ENCODE measurements around the gene ITGAD.
A peak's percentile ranks its signal among the peaks of the same experiment; 100 is the strongest.

The ITGAD gene

DNA sequence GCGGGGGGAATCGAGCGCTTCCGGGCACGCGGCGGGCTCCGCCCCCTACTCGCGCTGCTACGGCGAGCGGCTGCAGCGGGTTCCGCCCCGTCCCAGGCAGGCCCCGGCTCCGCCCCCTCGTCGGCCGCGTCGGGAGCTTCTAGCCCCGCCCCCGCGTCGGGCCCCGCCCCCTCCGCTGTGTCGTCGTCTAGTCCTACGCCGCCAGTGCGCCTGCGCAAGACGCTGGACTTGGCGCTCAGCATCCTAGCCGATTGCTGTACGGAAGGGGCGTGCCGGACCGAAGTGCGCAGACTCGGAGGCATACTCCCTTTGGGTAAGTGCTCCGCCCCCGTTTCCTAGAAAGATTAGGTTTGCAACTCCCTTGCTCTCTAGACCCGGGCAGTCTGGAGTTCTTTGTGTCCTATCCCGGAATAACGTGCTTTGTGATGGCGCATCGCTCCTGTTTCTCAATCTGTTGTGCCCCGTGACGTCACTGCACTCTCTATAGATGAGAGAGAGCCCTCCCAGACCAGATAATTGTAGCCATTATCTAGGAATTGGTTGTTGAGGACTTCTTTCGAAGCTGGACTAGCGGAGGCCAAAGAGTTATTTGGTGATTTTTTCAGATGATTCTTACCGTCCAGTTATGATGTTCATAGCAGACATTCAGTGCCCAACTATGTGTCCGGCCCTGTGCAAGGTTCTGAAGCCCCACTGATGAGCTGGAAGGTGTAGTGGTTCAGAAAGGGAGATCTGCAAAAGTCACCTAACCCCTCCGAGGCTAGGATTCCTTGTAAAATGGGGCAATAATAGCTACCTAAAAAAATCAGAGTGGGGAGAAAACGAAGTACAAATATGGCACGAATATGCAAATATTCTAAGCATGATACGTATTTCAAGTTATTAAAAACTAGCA lies 66.8 kb downstream of the ITGAD start:
- TF ChIP-seq, protein P1, sequence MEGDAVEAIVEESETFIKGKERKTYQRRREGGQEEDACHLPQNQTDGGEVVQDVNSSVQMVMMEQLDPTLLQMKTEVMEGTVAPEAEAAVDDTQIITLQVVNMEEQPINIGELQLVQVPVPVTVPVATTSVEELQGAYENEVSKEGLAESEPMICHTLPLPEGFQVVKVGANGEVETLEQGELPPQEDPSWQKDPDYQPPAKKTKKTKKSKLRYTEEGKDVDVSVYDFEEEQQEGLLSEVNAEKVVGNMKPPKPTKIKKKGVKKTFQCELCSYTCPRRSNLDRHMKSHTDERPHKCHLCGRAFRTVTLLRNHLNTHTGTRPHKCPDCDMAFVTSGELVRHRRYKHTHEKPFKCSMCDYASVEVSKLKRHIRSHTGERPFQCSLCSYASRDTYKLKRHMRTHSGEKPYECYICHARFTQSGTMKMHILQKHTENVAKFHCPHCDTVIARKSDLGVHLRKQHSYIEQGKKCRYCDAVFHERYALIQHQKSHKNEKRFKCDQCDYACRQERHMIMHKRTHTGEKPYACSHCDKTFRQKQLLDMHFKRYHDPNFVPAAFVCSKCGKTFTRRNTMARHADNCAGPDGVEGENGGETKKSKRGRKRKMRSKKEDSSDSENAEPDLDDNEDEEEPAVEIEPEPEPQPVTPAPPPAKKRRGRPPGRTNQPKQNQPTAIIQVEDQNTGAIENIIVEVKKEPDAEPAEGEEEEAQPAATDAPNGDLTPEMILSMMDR (IDR thresholded peaks at IDR 0.05; ENCODE audit: low read depth, low read length, missing control alignments), result no peak
- peak; percentile 97 for DNase-seq (ENCODE audit: low read depth)
- H3K4me3 ChIP-seq (ENCODE audit: low read depth, low read length), result peak overlapping the region; percentile 97

DNA sequence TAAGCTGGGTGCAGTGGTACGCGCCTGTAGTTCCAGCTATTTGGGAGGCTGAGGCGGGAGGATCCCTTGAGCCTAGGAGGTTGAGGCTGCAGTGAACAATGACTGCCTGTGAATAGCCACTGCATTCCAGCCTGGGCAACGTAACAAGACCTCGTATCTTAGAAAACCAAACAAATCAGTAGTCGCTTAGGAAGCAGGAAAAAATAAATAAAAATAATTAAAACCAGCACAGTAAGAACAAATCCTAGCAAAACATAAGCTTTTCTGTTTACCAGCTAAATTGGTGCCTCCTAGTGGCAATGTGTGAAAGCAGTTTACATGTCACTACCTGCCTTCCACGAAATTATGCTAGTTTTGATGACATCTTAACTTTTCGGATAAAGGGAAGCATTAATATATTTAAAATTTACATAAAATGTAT lies 67.5 kb downstream of the ITGAD start:
- H3K4me3 ChIP-seq (ENCODE audit: low read depth, low read length), result peak overlapping the region; percentile 75
- DNase-seq (ENCODE audit: low read depth), result no peak
- TF ChIP-seq, protein P1 (IDR thresholded peaks at IDR 0.05; ENCODE audit: low read depth, low read length, missing control alignments), result peak; percentile 63

DNA sequence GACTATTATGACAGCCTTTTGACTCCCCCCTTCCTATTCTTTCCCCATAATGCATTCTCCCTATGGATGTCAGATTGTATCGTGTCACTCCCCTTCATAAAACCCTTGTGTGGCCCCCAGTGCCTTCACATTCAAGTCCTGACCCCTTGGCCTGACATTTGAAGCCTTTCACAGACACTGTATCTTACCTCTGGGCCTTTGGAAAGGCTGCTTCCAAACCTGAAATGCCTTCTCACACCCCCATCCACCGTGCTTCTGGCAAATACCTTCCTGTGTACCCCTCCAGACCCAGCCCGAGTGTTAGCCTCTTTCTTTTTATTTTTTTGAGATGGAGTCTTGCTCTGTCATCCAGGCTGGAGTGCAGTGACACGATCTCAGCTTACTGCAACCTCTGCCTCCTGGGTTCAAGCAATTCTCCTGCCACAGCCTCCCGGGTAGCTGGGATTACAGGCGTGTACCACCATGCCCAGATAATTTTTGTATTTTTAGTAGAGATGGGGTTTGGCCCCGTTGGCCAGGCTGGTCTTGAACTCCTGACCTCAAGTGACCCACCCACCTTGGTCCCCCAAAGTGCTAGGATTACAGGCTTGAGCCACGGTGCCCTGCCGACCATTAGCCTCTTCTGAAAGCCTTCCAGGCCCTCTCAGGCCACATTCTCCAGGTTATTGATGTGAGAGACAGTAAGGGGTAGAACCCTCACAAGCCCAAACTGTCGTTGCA lies 68.2 kb downstream of the ITGAD start:
- DNase-seq (ENCODE audit: low read depth), result no peak
- TF ChIP-seq, protein P1 (IDR thresholded peaks at IDR 0.05; ENCODE audit: low read depth, low read length, missing control alignments), result no peak
- H3K4me3 ChIP-seq (ENCODE audit: low read depth, low read length), result no peak overlapping the region

DNA sequence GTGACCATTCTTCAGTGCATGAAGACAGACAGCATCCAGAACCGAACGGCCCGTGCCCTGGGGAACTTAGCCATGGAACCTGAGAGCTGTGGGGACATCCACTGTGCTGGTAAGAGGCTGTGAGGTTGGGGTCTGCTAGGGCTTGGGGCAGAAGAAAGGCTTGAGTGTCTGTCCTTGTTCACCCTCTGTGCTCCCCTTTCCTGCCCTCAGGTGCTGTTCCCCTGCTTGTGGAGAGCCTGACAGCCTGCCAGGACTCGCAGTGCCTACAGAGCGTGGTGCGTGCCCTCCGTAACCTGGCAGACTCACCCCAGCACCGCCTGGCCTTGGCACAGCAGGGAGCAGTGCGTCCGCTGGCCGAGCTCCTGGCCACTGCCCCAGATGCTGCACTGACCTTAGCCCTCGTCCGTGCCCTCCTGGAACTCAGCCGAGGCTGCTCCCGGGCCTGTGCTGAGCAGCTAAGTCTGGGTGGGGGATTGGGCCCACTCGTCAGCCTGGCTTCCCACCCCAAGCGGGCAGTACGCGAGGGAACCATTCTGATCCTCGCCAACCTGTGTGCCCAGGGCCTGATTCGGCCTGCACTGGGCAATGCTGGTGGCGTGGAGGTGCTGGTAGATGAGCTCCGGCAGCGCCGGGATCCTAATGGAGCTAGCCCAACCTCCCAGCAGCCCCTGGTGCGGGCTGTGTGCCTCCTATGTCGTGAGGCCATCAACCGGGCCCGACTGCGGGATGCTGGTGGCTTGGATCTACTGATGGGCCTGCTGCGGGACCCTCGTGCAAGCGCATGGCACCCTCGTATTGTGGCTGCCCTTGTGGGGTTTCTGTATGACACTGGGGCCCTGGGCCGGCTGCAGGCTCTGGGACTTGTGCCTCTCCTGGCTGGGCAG lies 69.0 kb downstream of the ITGAD start:
- TF ChIP-seq, protein P1 (IDR thresholded peaks at IDR 0.05; ENCODE audit: low read depth, low read length, missing control alignments), result no peak
- no peak overlapping the region for H3K4me3 ChIP-seq (ENCODE audit: low read depth, low read length)
- no peak for DNase-seq (ENCODE audit: low read depth)

DNA sequence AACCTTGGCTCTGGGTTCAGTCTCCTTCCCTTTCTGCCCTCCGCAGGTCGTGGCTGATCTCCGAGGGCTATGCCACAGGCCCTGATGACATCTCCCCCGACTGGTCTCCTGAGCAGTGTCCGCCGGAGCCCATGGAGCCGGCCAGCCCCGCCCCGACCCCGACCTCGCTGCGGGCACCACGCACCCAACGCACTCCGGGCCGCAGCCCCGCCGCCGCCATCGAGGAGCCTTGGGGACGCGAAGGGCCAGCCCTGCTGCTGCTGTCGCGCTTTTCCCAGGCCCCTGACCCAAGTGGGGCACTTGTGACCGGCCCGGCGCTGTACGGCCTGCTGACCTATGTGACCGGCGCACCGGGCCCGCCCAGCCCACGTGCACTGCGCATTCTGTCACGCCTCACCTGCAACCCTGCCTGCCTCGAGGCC lies 71.2 kb downstream of the ITGAD start:
- DNase-seq (ENCODE audit: low read depth), result no peak
- no peak overlapping the region for H3K4me3 ChIP-seq (ENCODE audit: low read depth, low read length)
- TF ChIP-seq, protein P1 (IDR thresholded peaks at IDR 0.05; ENCODE audit: low read depth, low read length, missing control alignments), result no peak

DNA sequence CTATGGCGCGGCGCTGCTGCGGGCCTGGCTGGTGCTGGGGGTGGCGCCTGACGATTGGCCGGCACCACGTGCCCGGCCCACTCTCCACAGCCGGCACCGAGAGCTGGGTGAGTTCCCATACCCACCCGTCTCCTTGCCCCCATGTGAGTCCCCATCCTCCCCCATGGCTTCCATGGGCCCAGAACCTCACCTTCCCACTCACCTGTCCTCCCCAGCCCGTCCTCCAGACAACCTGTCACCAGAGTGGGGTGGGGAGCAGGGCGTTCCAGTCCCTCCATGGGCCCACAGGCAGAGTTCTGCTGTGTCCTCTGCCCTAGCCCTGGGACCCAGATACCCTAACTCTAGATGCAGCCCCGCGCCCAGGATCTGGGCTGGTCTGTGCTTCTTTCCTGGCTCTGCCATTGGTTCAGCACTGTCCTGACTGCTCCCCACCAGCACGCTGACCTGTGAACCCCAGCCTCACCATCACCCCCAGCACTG lies 71.7 kb downstream of the ITGAD start:
- TF ChIP-seq, protein P1 (IDR thresholded peaks at IDR 0.05; ENCODE audit: low read depth, low read length, missing control alignments), result no peak
- no peak overlapping the region for H3K4me3 ChIP-seq (ENCODE audit: low read depth, low read length)
- DNase-seq (ENCODE audit: low read depth), result no peak

Data from GM12864 (cell line).